Central memory CD8-positive, alpha-beta T cell (primary cell): ENCODE data around the gene SETMAR.

Source experiments
- ATAC-seq: fragments of 150-1000 bp; cut with Tn5 transposase; replicated peaks from 2 replicates; pipeline ENCODE4 v1.10.0; 2022; ENCODE audit warnings: mild to moderate bottlenecking, moderate FRiP score, moderate number of reproducible peaks; ENCODE audit not compliant: poor library complexity, severe bottlenecking; ENCODE audit errors: extremely low read depth
- DNase-seq, 2 donors: peaks; one replicate each; pipeline ENCODE4 v3.0.0; 2021; ENCODE audit warnings: low spot score in 2 of 2
- H3K27ac Mint-ChIP-seq: one replicate; pipeline ENCODE4 v1.8.0; 2022; ENCODE audit warnings: low read depth, mild to moderate bottlenecking, moderate library complexity, mixed read lengths
- H3K27me3 Mint-ChIP-seq: one replicate; pipeline ENCODE4 v1.8.0; 2022; ENCODE audit warnings: mixed read lengths
- H3K36me3 Mint-ChIP-seq: one replicate; pipeline ENCODE4 v1.8.0; 2022; ENCODE audit warnings: mild to moderate bottlenecking, moderate library complexity, mixed read lengths; ENCODE audit not compliant: insufficient read depth
- H3K4me1 Mint-ChIP-seq: one replicate; pipeline ENCODE4 v1.8.0; 2022; ENCODE audit warnings: mixed read lengths
- H3K4me3 Mint-ChIP-seq: one replicate; pipeline ENCODE4 v1.8.0; 2022; ENCODE audit warnings: mild to moderate bottlenecking, moderate library complexity, mixed read lengths
- H3K9me3 Mint-ChIP-seq: one replicate; pipeline ENCODE4 v1.8.0; 2022; ENCODE audit warnings: mixed read lengths

SETMAR gene

GRCh38 chr3:4360817-4361216, 57.6 kb downstream of the SETMAR start:
- Mint-ChIP-seq H3K9me3 (no peaks in the 10 kb centered on the region), H3K36me3 (peaks cover 3% of the 10 kb centered on the region), H3K4me3 (no peak overlapping the region), H3K4me1 (no peaks in the 10 kb centered on the region), H3K27ac (no peak overlapping the region), H3K27me3 (no peaks in the 10 kb centered on the region)
- DNase-seq, result no peak
- no peak for ATAC-seq

- H3K36me3 Mint-ChIP-seq, result peaks cover 3% of the 10 kb centered on the region
- no peaks in the 10 kb centered on the region for H3K27me3 Mint-ChIP-seq
- no peaks in the 10 kb centered on the region for H3K4me1 Mint-ChIP-seq
- no peak for DNase-seq
- H3K27ac Mint-ChIP-seq, result no peak overlapping the region
- no peak for ATAC-seq
- H3K4me3 Mint-ChIP-seq, result no peak overlapping the region
- no peaks in the 10 kb centered on the region for H3K9me3 Mint-ChIP-seq
Observed at GRCh38 chr3:4362523-4362922, 59.4 kb downstream of the SETMAR start.
